Activated CD8-positive, alpha-beta memory T cell treated with anti-CD3 and anti-CD28 coated beads for 24 hours (primary cell): ENCODE results near the gene LIMCH1.

Experiments
- DNase-seq: peaks from one replicate; pipeline ENCODE4 v3.0.0-alpha.2; 2020

The LIMCH1 gene

DNA sequence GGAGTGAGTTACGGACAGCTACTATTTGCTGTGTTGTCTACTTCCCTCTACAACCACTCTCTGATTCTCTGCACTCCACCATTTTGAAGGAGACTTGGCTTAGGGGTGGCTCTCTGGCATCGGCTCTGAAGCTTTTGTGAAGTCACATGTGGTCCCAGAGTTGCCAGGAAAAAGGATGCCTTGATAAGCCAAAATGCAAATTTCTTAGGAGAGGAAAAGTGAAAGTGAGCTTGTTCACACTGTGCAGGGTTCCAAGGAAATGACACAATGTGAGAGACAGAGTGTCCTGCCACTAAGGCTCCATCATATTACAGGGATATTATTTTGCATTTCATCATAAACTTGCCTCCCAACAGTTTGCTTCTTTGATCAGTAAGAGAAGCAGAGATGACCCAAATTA is 203.4 kb downstream of the LIMCH1 start:
- DNase-seq = no peak

DNA sequence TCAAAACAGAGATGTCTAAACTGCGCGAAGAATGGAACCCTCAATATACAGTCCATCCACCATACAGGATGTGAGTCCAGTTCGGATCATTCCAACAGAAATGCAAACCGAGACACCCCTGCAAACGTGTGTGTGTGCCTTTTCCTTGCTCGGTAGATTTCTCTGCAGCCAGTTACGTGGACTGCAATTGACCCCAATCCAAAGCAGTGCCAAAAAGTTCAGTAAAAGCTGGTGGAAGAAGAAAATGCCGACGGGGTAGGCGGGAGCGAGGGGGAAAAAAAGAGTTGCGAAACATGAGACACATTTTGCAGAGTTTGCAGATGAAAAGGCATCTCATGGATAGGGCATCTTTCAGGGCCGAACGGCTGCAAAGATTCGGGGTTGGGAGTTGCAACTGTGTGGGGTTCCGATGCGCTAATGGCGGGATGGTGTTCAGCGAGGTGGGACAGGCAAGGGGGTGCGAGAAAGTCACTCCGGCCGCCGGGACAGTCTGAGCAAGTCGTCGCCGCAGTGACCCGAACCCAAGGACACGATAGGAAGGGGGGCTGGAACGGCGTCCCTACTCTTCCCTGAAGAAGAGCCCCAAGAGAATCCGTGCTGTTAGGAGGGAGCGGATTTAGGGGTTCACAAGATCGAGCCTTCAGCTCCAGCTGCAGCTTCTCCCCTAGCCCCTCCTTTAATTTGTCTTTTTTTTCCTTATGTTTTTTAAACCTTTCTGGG is 206.8 kb downstream of the LIMCH1 start:
- no peak for DNase-seq

DNA sequence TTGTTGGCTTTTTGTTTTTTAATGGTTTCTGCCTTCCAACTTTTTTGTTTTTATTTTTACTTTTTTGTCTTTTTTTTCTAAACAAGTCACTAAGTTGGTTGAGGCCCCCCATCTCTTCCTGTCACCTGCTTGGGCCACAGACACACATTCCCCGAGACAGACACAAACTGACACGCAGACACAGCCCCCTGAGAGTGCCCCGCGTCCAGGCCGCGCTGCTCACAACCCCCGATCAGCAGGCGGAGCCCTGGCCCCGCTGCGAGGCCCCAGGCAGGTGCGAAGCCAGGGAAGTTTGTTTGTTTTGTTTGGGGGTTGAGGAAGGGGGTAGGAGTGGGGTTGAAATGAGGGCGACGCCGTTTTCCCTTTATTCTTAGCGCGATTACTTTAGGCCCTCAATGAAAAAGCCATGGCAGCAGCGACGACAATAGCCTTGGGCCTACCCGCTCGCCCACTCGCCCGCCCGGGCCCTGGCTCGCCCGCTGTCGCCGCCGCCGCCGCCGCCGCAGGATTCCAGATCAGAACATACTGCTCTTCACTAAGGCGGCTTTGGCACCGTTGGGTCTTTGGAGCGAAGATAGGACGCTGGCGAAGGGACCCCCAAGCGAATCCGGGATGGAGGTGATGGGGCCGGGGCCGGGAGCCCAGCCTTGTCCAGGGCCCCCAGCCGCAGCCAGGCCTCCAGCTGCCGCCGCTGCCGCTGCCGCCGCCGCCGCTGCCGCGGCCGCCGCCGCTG is 207.5 kb downstream of the LIMCH1 start:
- no peak for DNase-seq

DNA sequence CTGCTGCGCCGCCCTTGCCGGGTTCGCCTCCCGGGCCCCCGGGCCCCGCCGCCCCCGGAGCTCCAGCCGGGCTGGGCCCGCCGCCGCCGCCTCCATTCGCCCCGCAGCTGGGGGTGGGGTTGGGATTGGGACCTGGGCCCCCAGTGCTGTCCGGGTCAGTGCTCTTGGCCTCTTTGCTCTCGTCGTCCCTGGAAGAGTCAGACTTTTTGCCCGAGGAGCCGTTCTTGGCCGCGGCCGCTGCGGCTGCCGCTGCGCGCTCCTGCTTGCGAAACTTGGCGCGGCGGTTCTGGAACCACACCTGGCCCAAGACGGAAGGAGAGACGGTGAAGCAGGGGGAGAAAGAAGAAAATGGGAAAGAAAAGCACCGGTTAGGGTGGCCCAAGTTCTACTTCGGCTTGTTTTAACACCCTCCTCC is 208.1 kb downstream of the LIMCH1 start:
- no peak for DNase-seq

DNA sequence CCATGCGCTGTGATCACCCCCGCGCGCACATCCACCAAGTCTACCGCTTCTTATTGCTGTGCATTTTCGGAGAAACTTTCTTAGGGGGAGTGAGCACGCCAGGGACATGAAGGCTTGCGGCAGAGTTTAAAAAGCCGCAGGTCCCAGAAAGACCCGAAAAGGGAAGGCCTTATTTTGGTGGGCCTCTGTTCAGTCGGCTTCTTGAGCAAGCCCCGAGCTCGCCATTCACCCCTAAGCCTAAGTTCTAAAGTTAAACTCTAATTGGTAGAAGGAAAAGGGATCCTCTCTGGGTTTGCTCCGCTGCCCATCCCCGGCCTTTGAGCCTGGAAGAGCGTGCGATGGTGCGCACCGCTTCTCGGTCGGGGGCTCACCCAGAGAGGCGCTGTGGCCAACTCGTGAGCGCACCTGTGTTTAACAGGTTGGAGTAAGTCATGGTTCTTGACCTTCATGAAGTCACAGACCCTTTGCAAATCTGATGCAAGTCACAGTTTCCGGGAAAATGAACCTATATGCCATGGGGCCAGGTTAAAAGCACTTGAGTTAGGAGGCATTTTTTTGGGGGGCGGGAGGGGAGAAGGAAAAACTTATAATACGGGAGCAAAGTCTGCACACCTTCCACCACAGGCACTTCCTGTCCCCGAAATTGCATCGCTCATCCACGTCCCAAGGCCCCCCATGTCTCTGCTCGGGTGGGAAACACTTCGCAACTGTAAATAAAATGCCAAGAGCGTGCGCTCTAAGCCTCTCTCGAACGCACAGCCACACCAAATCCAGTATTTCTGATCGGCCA is 208.7 kb downstream of the LIMCH1 start:
- DNase-seq = no peak

DNA sequence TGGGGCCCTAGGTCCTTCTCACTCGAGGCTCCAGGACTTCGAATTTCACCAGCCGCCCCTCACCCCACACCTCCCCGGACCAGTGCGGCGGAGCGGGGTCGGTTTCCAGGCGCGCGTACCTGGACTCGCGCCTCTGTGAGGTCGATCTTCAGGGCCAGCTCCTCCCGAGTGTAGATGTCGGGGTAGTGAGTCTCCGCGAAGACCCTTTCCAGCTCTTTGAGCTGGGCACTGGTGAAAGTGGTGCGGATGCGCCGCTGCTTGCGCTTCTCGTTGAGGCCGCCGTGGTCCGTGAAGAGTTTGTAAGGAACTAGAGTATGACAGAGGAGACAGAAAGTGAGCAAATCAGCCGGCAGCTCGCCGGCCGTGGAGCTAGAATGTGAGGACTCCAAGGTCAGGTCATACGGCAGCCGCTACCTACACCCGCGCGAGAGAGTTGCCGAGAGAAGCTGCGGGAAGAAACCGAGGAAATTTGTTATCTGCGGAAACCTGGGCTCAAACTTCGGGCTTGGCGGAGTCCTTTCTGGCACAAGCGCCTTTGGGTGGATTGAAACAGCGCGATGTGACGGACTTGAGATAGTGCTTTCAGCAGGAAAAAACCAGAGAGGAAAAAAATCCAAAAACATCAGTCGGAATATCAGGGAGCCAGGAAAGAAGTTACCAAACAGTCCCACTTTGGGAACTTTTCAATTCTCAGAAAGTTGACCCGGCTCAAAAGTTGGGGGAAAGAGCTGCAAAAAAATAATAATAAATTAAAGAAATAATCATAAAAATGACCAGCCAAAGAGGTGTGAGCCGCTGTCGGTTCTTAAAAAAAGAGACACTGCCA is 209.5 kb downstream of the LIMCH1 start:
- DNase-seq = no peak

DNA sequence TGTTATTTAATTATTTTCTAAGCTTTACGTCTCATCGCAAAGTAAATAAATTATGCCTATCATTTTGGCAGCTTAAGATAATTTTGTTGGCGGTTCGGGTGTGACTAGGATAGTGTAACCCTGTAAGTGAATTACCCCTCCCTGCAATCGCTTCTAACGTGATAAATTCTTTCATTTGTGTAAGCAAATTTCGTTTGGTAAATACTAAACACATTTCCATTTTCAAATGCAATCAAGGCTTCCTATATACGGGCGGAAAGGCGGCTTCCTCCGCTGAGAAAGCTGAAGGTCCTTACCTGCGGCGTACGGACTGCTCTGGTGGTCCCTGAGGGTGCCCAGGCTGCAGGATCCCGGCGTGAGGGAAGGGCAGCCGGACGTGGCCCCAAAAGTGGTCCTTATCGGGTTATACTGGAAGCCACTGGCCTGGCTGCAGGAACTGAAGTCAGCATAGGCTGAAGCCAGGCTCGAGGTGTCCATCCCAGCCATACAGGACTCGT is 210.2 kb downstream of the LIMCH1 start:
- no peak for DNase-seq

DNA sequence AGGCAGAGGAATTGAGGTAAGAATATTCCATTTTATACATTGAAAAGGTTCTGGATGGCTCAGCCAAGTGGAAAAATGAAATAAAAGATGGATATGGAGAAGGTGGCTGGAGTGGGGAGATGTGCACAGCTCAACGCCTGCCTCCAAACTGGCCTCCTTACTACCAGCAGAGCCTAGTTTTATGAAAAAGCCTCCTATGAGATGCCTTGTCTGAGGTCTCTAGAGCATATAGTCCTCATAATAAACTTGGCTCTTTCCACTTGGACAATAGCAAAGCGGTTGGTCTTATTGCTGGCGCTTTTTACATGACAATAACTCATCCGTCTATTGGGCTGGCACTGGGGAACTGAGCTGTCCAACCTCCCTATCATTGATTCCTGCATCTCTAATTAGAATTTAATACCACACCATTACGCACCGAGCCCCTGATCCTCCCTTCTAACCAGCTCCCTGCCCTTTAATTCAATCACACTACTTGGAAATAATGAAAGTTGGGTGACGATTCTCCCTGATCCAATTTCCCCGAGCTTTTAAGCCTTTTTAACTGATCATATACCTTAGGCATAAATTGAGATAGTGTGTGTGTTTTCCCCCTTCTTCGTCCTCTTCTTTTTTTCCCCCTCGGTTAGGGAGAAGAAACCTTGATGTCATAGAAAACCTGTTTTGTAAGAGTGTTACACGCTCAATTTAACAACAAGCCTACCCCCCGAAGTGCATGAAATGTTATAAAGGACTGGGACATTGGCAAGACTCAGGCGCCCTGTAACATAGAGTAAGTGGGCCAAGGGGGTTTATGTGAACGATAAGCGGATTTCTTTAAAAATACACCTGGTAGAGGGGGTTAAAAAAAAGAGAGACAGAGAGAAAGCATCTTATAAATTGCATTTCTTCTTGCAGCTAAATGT is 210.9 kb downstream of the LIMCH1 start, which contains the start of gene PHOX2B:
PHOX2B (minus strand) TSS at position 155 of the 905 bp plus-strand sequence; CDS start at position 40, 115 bp downstream.
- no peak for DNase-seq

DNA sequence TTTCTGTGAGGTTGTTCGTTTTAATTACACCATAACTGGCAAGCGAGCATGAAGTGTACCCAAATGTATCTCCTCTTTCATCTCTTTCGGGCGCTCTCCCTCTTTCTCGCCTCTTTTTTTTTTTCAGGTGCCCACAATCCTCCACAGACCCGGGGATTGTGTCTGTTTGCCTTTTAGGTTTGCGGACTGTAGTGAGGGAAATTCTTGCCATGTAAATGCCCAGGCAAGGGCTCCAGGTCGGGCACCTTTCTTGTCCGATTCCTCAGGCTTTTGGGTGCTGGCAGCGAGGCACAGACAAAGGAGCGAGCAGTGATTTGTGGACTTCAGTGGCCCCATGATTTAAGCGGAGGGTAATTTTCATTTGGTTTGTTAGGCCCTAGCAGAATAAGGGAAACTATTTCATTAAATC is 211.7 kb downstream of the LIMCH1 start:
- no peak for DNase-seq
